Inflammatory macrophage treated with lipopolysaccharide for 1 hour (primary cell): Measurements from ENCODE around the gene MALL.
"Not testable (repeated sequence)": the region's sequence is repeated elsewhere in the genome, so short reads cannot be mapped to it uniquely, and the experiment has no call there.

ENCODE experiments used
- DNase-seq, 2 donors: peaks; one replicate each; pipeline ENCODE4 v3.0.0-alpha.2; 2020 to 2022

The MALL gene

GRCh38 chr2:110097506-110098220 is 18.0 kb downstream of the MALL start:
- no peak for DNase-seq

- no peak for DNase-seq
Observed at GRCh38 chr2:110095994-110096633, 19.5 kb downstream of the MALL start.

- DNase-seq = not testable (repeated sequence)
Observed at GRCh38 chr2:110094884-110095534, 20.6 kb downstream of the MALL start.

DNA sequence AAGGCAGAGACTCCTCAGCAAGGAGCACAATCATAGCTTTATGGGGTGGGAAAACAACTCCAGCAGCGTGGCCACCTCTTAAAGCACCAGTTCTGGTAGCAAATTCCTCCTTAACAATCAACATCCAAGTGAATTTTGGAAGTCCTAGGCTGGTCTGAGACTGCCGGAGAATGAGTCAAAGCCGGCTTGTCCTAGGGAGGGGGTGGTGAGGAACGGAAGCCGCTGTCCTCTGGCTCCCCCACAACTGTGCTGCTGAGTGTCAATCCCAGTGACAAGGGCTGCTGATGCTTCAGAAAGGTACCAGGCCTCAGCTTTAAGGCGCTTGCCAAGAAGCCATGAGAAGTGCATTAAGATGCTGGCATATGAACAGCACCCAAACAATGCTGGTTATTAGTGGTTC is 21.7 kb downstream of the MALL start:
- DNase-seq = not testable (repeated sequence)

- not testable (repeated sequence) for DNase-seq
Observed at GRCh38 chr2:110090164-110090563, 25.5 kb downstream of the MALL start.

DNA sequence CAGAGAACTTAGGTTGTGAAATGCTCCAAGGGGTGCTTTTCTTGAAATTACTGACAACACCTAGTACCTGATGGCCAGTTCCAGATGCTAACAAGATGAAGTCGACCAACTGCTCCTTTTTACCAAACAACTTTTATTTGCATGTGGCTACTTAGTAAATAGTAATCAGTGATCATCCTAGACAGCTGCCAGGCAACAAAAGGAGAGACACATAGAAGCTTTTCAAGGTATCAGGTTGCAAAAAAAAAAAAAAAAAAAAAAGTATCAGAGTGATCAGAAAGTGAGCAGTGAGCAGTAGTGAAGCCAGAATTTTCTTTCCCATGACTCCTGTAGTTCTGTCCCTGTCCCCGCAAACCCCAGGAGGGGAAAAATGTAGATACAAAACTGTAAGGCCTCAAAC is 31.9 kb downstream of the MALL start:
- DNase-seq = not testable (repeated sequence)

GRCh38 chr2:110083162-110083561 is 32.5 kb downstream of the MALL start:
- not testable (repeated sequence) for DNase-seq

DNA sequence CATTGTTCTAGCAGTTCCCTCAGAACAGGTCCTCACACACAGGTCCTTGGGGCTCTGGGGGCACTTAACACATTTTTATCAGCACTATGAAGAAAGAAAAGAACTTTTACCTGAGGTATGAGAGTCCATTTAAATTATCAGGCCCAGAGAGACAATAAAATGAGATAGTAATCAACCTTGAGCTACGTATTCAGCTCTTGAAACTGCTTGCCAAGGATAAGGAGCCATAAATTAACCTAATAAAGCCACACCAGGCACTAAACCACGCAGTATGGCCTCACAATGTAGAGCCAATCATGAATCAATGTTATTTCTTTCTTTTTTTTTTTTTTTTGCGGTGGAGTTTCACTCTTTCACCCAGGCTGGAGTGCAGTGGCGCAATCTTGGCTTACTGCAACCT is 37.5 kb downstream of the MALL start:
- DNase-seq = not testable (repeated sequence)

- DNase-seq = not testable (repeated sequence)
Observed at GRCh38 chr2:110075896-110076295, 39.7 kb downstream of the MALL start.

- not testable (repeated sequence) for DNase-seq
Observed at GRCh38 chr2:110069869-110070268, 45.8 kb downstream of the MALL start.

DNA sequence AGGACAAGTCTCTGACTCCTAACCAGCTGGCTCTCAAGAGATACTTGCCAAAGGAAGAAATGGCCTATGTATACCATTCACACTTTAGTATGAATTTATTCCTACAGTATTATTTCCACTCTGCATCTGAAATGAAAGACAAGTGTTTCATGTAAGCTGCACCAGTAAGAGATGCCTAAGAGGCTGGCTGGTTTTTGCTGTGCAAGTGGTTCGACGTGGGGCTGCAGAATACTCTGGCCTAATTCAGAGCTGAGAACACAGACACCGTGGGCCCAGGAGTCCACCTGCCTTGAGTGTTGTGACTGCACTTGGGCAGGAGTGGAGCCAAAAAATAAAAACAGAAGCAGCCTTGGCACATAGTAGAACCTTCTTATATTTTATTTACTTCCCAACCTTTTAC is 47.5 kb downstream of the MALL start:
- not testable (repeated sequence) for DNase-seq

DNA sequence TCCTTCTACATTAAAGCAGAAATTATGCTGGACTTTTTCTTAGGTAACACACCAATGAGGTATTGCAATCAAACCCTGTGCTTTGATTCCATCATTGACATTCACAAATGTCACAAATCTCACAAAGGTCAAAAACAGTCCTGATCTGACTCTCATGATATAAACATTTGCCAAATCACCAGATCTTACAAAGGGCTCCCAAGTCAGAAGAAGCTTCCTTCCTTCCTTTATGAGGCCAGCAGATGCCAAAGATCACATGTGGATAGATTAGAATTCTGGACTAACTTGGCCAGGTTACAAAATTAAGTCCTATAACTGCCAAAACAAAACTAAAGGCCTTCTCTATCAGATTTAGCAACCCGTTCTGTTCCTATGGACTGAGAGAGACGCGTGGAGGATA is 53.3 kb downstream of the MALL start:
- DNase-seq = not testable (repeated sequence)

- DNase-seq = not testable (repeated sequence)
Observed at GRCh38 chr2:110060550-110060949, 55.1 kb downstream of the MALL start.

DNA sequence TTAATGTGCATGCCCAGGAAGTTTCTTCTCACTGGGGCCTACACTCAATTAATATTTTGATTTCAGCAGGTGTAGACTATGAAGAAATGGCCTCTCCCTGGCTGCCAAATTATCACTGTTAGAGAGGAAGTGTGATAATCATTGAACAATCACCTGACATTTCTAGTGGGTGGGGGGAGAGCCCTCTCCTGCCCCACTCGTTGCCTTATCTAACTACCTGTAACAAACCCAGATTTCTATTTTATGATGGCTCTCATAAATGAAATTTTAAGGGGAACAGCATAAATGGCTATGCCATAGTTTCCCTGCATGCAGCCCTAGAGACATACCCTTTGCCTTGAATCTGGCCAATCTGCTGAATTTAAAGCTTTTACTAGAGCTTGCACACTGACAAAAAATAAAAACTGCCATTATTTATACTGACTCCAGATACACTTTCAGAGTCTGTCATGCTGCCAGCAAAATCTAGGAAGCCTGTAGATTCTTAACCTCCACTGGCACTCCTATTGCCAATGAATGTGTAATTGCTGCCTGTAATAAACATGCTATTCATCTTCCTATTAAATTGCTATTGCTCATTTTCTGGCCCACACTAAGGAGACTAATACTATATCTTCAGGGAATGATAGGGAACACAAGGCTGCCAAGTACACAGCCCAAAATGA is 55.8 kb downstream of the MALL start:
- not testable (repeated sequence) for DNase-seq

GRCh38 chr2:110059009-110059693 is 56.5 kb downstream of the MALL start:
- DNase-seq = not testable (repeated sequence)

- DNase-seq = not testable (repeated sequence)
Observed at GRCh38 chr2:110058034-110058433, 57.6 kb downstream of the MALL start.

- not testable (repeated sequence) for DNase-seq
Observed at GRCh38 chr2:110055819-110056408, 59.7 kb downstream of the MALL start.

GRCh38 chr2:110054521-110055407 is 60.9 kb downstream of the MALL start:
- DNase-seq = not testable (repeated sequence)

- not testable (repeated sequence) for DNase-seq
Observed at GRCh38 chr2:110053688-110054087, 61.9 kb downstream of the MALL start.

DNA sequence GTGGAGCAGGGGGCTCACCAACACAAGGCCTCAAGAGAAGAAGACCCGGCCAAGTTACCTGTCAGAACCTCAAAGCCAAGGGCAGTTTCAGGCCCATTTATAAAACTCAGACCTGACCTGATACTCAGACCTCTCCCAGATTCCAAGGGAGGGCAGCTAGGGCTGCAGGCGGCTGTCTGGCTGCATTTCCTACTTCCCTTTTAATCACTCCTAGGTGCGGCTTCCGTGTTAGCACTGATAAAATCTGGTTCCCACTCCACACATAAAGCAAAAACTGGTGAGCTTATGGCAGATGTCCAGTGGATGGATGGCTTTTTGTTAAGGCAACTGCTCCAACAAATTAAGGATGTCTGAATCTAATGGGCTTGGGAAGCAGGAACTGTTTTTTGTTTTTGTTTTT is 63.5 kb downstream of the MALL start:
- not testable (repeated sequence) for DNase-seq

DNA sequence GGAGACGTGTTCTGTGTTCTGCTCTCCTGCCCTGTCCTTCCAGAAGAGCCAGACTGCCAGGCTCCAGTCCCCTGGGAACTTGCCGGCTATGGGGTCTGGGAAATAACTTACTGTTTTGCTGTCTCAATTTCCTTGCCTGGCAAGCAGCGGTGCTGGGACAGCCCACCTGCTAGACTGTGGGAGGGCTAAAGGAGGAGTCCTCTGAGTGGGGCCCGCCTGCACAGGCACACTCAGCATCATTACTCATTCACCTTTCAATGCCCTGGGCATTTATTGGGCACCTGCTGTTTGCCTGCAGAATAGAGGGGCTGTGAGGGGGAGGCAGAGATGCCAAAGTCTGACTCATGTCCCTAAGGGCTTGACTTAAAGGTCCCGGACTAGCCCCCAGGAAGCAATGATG is 65.4 kb downstream of the MALL start:
- not testable (repeated sequence) for DNase-seq
